ENCODE data around the gene TCL1B.
"Not testable (repeated sequence)": the region's sequence is repeated elsewhere in the genome, so short reads cannot be mapped to it uniquely, and the experiment has no call there.

TCL1B gene

DNA sequence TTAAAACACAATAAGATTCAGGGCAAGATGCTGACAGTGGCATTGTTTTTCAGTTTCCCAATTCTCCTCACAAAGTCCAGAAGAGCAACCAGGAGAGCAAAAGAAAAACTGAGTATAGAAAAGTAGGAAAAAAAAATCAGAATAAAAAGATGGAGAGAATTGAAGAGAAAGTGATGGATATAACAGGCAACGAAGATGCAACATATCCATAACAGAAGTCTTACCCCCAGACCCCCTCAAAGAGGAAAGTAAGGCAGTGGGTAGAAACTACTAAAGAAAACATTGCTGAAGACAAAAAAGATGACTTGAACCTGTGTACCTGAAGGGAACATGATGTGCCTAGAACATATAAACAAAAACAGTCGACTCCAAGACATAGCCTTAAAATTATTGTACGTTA, 17.1 kb downstream of the TCL1B start:
- no peak for DNase-seq (ENCODE audit: low spot score)

GRCh38 chr14:95703805-95704204, 17.6 kb downstream of the TCL1B start:
- DNase-seq (ENCODE audit: low spot score), result no peak

DNA sequence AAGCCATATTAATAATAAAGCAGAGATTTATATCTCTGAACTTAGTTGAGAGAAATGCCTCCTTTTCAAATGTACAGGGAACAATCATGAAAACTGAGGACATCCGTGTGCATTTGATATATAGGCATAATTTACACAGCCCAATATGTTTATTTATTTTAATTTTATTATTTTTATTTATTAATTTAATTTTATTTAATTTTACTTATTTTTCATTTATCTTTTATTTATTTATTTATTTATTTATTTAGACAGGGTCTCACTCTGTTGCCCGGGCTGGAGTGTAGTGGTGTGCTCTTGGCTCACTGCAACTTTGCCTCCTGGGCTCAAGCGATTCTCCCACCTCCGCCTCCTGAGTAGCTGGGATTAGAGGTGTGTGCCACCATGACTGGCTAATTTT, 19.3 kb downstream of the TCL1B start:
- DNase-seq (ENCODE audit: low spot score), result no peak

DNA sequence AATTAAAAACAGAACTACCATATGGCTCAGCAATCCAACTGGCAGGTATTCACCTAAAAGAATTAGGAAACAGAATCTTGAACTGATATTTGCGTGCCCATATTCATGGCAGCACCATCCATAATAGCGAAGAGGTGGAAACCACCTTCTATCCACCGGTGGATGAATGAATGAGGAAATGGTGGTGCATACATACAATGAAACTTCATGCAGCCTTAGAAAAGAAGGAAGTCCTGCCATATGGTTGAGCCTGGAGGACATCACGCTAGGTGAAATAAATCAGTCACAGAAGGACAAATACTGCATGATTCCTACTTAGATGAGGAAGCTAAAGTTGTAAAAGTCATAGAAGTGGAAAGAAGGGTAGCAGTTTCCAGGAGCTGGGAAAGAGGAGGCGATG, 21.1 kb downstream of the TCL1B start:
- no peak for DNase-seq (ENCODE audit: low spot score)

DNA sequence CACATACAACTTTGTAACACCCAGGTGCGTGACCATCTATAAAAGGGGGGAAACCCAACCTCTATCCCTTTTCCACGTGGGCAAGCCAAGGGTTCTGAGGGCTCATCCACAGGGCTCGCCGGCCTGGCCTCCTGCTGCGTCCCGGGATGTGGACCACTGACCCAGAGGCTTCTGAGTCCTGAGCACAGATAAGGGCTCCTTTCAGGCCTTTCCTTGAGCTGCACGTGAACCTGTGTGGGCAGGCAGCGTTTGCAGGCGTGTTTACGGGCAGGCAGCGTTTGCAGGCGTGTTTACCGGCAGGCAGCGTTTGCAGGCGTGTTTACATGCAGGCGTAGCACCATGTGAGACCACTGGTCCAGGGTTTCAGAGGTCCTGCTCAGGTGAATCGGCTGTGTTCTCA, 23.9 kb downstream of the TCL1B start:
- DNase-seq (ENCODE audit: low spot score), result no peak

DNA sequence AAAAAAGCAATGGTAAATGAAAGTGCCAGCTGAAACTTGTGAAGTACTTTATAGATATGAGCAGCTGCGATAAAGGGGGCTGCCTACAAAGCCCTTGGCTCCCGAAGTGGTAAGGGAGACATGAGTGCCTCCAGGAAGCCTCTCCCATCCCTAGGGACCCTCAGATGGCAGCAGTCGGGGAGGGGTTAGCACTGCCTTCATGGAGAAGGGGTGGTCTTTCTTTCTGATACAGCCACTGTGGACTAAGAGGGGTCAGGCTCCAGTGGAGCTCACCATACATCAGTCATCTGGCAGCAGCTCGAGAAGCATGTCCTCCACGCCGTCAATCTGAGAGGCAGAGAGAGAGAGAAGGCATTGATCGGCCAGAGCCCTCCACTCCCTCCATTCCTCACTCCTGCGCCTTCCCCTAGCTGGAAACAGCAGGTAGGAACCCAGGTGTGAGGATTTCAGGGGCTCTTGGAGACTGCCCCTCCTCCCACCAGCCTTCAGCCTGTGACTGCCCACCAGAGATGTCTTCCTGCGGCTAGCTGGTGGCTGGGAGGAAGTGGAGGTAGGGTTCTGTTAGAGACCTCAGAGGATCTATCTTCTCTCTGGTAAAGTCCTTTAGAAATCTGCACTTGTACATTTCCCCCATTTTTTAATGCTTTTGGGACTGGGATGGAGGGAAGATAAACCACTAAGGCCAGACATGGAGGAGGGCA, 25.4 kb downstream of the TCL1B start:
- no peak for DNase-seq (ENCODE audit: low spot score)

GRCh38 chr14:95712398-95712797, 26.2 kb downstream of the TCL1B start:
- no peak for DNase-seq (ENCODE audit: low spot score)

- no peak for DNase-seq (ENCODE audit: low spot score)
These were observed 27.6 kb downstream of the TCL1B start, which contains the start of gene TCL1A for GRCh38 chr14:95713596-95714371. TCL1A (minus strand) TSS chr14:95714125; CDS start chr14:95714066, 59 bp downstream.

GRCh38 chr14:95722525-95723190, 36.4 kb downstream of the TCL1B start:
- no peak for DNase-seq (ENCODE audit: low spot score)

- no peak for DNase-seq (ENCODE audit: low spot score)
These were observed 39.6 kb downstream of the TCL1B start for GRCh38 chr14:95725685-95726336.

DNA sequence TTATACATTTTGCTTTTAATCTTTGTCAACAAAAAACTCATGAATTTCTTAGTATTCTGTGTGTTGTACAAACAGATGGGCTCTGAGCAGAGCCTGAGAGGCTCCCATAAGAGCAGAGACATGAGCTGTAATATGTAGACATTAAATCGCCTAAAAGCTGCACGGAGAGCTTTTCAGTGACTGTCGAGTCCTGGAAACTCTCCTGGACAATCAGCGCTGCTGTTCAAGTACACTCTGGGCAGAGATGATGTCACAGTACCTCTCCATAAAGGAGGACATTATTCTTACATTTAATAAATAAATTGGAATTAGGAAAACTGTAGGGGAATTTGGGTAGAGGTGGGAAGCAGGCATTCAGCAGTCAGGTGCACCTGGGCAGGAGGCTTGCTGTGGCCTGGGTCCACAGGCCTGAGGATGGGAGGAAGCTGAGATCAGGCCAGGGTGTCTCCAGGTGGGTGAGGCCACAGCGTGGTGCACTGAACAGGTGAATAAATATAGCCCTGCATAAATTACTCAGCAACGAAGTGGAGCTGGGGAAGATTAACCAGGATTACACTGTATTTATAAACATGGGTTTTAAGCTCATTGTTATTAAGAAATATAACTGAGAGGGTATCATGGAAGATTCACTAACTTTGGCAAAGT, 41.0 kb downstream of the TCL1B start:
- no peak for DNase-seq (ENCODE audit: low spot score)

- not testable (repeated sequence) for DNase-seq (ENCODE audit: low spot score)
These were observed 43.3 kb downstream of the TCL1B start for GRCh38 chr14:95729402-95730028.

GRCh38 chr14:95730126-95730525, 43.9 kb downstream of the TCL1B start:
- DNase-seq (ENCODE audit: low spot score), result no peak

- no peak for DNase-seq (ENCODE audit: low spot score)
These were observed 47.0 kb downstream of the TCL1B start for GRCh38 chr14:95733212-95733611.

DNA sequence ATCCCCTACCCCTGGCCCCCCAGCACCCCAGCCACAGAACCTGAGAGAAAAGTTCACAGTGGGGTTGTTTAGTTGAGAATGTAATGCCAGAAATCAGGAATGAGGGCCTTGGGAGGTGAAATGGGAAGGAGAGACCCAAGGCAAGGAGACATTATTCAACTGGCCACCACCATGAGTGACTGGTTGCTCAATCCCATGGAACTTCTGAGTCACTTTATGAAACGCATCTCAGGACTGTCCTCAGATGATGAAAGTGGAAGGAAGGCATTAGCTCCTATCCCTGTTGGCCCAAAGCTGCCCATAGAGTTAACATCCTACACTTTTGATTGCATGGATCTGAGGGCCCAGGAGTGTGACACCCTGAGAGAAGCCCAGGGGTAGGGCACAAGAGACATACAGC, 53.1 kb downstream of the TCL1B start:
- DNase-seq (ENCODE audit: low spot score), result no peak

DNA sequence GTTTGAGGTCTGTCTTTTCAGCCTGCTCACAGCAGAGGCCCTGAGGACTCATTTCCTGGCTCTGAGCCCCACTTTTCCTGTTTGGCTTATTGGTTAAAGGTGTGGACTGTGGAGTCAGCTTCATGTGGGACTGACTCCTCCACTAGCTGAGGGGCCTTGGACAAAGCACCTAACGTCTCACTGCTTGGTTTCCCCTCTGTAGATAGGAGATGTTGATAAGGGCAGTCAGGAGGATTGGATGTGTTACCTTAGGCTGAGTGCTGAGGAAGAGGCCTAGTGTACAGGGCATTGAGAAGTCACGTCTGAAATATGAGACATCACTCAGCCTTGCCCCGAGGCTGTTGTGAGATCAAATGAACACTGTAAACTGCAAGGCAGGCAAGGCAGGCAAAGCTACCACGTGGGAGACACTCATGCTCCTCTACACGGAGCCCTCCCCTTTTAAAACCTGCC, 54.8 kb downstream of the TCL1B start:
- no peak for DNase-seq (ENCODE audit: low spot score)

DNA sequence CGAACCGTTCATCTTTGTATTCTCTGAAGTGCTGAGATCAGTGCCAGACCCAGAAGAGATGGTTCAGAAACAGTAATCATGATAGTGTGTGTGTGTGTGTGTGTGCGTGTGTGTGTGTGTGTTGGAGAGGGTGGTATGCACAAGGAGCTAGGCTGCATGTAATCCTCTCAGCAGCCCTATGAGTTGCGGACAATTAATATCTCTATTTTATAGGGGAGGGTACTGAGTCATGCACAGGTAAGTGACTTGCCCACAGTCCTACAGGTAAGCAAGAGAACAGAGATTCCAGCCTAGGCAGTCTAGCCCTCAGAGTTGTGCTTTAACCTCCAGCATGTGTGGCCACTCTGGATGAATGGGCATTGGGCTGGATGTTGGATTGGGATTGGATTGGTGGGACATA, 55.6 kb downstream of the TCL1B start:
- no peak for DNase-seq (ENCODE audit: low spot score)

Data from CD4-positive, alpha-beta T cell treated with Interleukin-15 for 4 hours (primary cell).